Measurements from ENCODE around the gene RAB3IL1.

- TF ChIP-seq, protein P1, sequence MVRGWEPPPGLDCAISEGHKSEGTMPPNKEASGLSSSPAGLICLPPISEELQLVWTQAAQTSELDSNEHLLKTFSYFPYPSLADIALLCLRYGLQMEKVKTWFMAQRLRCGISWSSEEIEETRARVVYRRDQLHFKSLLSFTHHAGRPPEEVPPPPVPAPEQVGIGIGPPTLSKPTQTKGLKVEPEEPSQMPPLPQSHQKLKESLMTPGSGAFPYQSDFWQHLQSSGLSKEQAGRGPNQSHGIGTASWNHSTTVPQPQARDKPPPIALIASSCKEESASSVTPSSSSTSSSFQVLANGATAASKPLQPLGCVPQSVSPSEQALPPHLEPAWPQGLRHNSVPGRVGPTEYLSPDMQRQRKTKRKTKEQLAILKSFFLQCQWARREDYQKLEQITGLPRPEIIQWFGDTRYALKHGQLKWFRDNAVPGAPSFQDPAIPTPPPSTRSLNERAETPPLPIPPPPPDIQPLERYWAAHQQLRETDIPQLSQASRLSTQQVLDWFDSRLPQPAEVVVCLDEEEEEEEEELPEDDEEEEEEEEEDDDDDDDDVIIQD (CRISPR knock-in tag; IDR thresholded peaks at IDR 0.05; ENCODE audit: low read depth) = no peak
- TF ChIP-seq ZNF777 (CRISPR knock-in tag; IDR thresholded peaks at IDR 0.05) = no peak
- no peak for TF ChIP-seq ZNF629 (CRISPR knock-in tag; conservative IDR thresholded peaks at IDR 0.05)
- no peak for TF ChIP-seq HNF4A (CRISPR knock-in tag; IDR thresholded peaks at IDR 0.05)
- TF ChIP-seq SATB2 (CRISPR knock-in tag; IDR thresholded peaks at IDR 0.05) = no peak
- TF ChIP-seq HDAC6 (IDR thresholded peaks at IDR 0.05; ENCODE audit: low read depth, low read length) = no peak
Measured at GRCh38 chr11:61966734-61967115, 49.4 kb upstream of the RAB3IL1 start.
